ENCODE measurements around the gene CDK5R1.

The CDK5R1 gene

GRCh38 chr17:32464374-32464773 lies 22.4 kb upstream of the CDK5R1 start:
- TF ChIP-seq CTCF (IDR thresholded peaks at IDR 0.05; ENCODE audit: control insufficient read depth, insufficient read depth, low read depth, low read length, missing control alignments): no peak
- DNase-seq (ENCODE audit: low read depth): no peak
- no peak overlapping the region for H3K4me3 ChIP-seq (ENCODE audit: control insufficient read depth, low read depth, low read length)

- H3K4me3 ChIP-seq (ENCODE audit: control insufficient read depth, low read depth, low read length): no peak overlapping the region
- no peak for DNase-seq (ENCODE audit: low read depth)
- no peak for TF ChIP-seq CTCF (IDR thresholded peaks at IDR 0.05; ENCODE audit: control insufficient read depth, insufficient read depth, low read depth, low read length, missing control alignments)
Measured at GRCh38 chr17:32467949-32468348, 18.8 kb upstream of the CDK5R1 start.

GRCh38 chr17:32470405-32471167 lies 16.2 kb upstream of the CDK5R1 start:
- no peak overlapping the region for H3K4me3 ChIP-seq (ENCODE audit: control insufficient read depth, low read depth, low read length)
- TF ChIP-seq CTCF (IDR thresholded peaks at IDR 0.05; ENCODE audit: control insufficient read depth, insufficient read depth, low read depth, low read length, missing control alignments): no peak
- no peak for DNase-seq (ENCODE audit: low read depth)

GRCh38 chr17:32471652-32472051 lies 15.1 kb upstream of the CDK5R1 start:
- no peak overlapping the region for H3K4me3 ChIP-seq (ENCODE audit: control insufficient read depth, low read depth, low read length)
- no peak for TF ChIP-seq CTCF (IDR thresholded peaks at IDR 0.05; ENCODE audit: control insufficient read depth, insufficient read depth, low read depth, low read length, missing control alignments)
- DNase-seq (ENCODE audit: low read depth): no peak

GRCh38 chr17:32475258-32475657 lies 11.5 kb upstream of the CDK5R1 start:
- H3K4me3 ChIP-seq (ENCODE audit: control insufficient read depth, low read depth, low read length): no peak overlapping the region

GRCh38 chr17:32477220-32477619 lies 9.6 kb upstream of the CDK5R1 start:
- no peak for DNase-seq (ENCODE audit: low read depth)
- no peak overlapping the region for H3K4me3 ChIP-seq (ENCODE audit: control insufficient read depth, low read depth, low read length)
- TF ChIP-seq CTCF (IDR thresholded peaks at IDR 0.05; ENCODE audit: control insufficient read depth, insufficient read depth, low read depth, low read length, missing control alignments): no peak

More at GRCh38 chr17:32475258-32475657, 11.5 kb upstream of the CDK5R1 start:
- TF ChIP-seq CTCF (IDR thresholded peaks at IDR 0.05; ENCODE audit: control insufficient read depth, insufficient read depth, low read depth, low read length, missing control alignments): no peak
- no peak for DNase-seq (ENCODE audit: low read depth)

Data from AG09309 (cell line).